Endothelial cell of umbilical vein (primary cell): Measurements from ENCODE around the gene DBR1. TPM values are rescaled to one million over a fixed set of nuclear protein-coding genes. Genes with fewer than 3 reads are reported as not detected.

Experiments used
- BruUV-seq: library from RNA; stranded (reverse); fragments of 400-500 nt; replicated peaks from 2 replicates; lab custom pipeline; 2021; lab: Mats Ljungman, UMichigan
- CTCF ChIA-PET: fragments of 300-600, 350-600 bp; sonication (Branson Sonifier 250); formaldehyde crosslinking; loops from one replicate; lab custom pipeline; 2021; ENCODE audit warnings: antibody characterized with exemption, inconsistent platforms; lab: Charles Lee
- POLR2A ChIA-PET: fragments of 300-600, 350-600 bp; sonication (Branson Sonifier 250); formaldehyde crosslinking; loops from one replicate; lab custom pipeline; 2021; ENCODE audit warnings: antibody characterized with exemption, inconsistent platforms; lab: Charles Lee
- DNase-seq: peaks from one replicate; pipeline ENCODE4 v3.0.0-alpha.2; 2011; ENCODE audit warnings: low read depth, low spot score
- FAIRE-seq: peaks from 2 replicates; lab custom pipeline; 2011; peaks lifted over from hg19 to GRCh38; lab: Jason Lieb, UNC
- H2AFZ ChIP-seq: 2 replicates; pipeline ENCODE4 v1.6.0; 2012; ENCODE audit warnings: low read depth, low read length, control low read depth, inconsistent platforms
- H3K27ac ChIP-seq: 2 replicates; pipeline ENCODE4 v1.5.1; 2011; ENCODE audit warnings: low read depth, mild to moderate bottlenecking, control low read depth, low read length, moderate library complexity; ENCODE audit not compliant: insufficient read depth
- H3K27me3 ChIP-seq, 2 experiments: 2 replicates each; pipeline versions ENCODE4 v1.6.0 to v1.6.1; 2011; ENCODE audit warnings: low read length in 2 of 2, mixed read lengths in 1 of 2; ENCODE audit not compliant: control insufficient read depth in 2 of 2, insufficient read depth in 2 of 2
- H3K36me3 ChIP-seq, 2 experiments: 2 replicates in 1 of 2; 3 replicates in 1 of 2; pipeline ENCODE4 v1.5.1; 2011; ENCODE audit warnings: low read length in 2 of 2, mild to moderate bottlenecking in 1 of 2, moderate library complexity in 1 of 2; ENCODE audit not compliant: control insufficient read depth in 2 of 2, insufficient read depth in 2 of 2; ENCODE audit errors: extremely low read depth in 1 of 2
- H3K4me1 ChIP-seq: 3 replicates; pipeline ENCODE4 v1.5.1; 2011; ENCODE audit warnings: mild to moderate bottlenecking, low read length; ENCODE audit not compliant: control insufficient read depth, insufficient read depth; ENCODE audit errors: extremely low read depth
- H3K4me2 ChIP-seq: 2 replicates; pipeline ENCODE4 v1.6.1; 2011; ENCODE audit warnings: low read length, control low read depth, mixed read lengths; ENCODE audit not compliant: insufficient read depth
- H3K4me3 ChIP-seq, 3 experiments: fragments of 200-600 bp in 1 of 3; sonication (generic), shearing (Covaris generic) in 1 of 3; replicated peaks in 1 of 3; 2 replicates each; pipeline ENCODE4 v1.5.1; 2011 to 2016; ENCODE audit warnings: control low read depth in 3 of 3, low read length in 3 of 3, mild to moderate bottlenecking in 2 of 3, inconsistent platforms in 1 of 3, low read depth in 1 of 3, moderate library complexity in 1 of 3; ENCODE audit not compliant: insufficient read depth in 1 of 3
- H3K79me2 ChIP-seq: 2 replicates; pipeline ENCODE4 v1.6.0; 2012; ENCODE audit warnings: low read length, inconsistent platforms; ENCODE audit not compliant: control insufficient read depth, insufficient read depth
- H3K9ac ChIP-seq: replicated peaks from 2 replicates; pipeline ENCODE3; 2011; ENCODE audit warnings: low read length, control low read depth; ENCODE audit not compliant: insufficient read depth; ENCODE audit errors: extremely low read depth
- H3K9me1 ChIP-seq: replicated peaks from 3 replicates; pipeline ENCODE4 v1.6.0; 2011; ENCODE audit warnings: mild to moderate bottlenecking, low read length; ENCODE audit not compliant: control insufficient read depth, insufficient read depth; ENCODE audit errors: extremely low read depth
- H3K9me3 ChIP-seq: replicated peaks from 2 replicates; pipeline ENCODE4 v1.5.1; 2012; ENCODE audit warnings: low read length, inconsistent platforms; ENCODE audit not compliant: control insufficient read depth, insufficient read depth
- H4K20me1 ChIP-seq: replicated peaks from 2 replicates; pipeline ENCODE3; 2011; ENCODE audit warnings: mild to moderate bottlenecking, low read length; ENCODE audit not compliant: control insufficient read depth, insufficient read depth; ENCODE audit errors: extremely low read depth
- FOS ChIP-seq: IDR thresholded peaks from 2 replicates; pipeline ENCODE4 v1.6.1; 2011; ENCODE audit warnings: mild to moderate bottlenecking, low read length, moderate library complexity, borderline replicate concordance; ENCODE audit not compliant: insufficient read depth
- GATA2 ChIP-seq: IDR thresholded peaks from 2 replicates; pipeline ENCODE4 v1.7.0; 2011; ENCODE audit warnings: low read depth, mild to moderate bottlenecking, moderate library complexity, mixed read lengths, low read length; ENCODE audit not compliant: insufficient read length, insufficient read depth
- dilution Hi-C: fragments of 300-500 bp; cut with MboI; formaldehyde crosslinking; loops from one replicate; pipeline ENCODE4 v1.15.0; 2019; ENCODE audit warnings: low sequenced_read_pairs; ENCODE audit not compliant: extremely low pct_ligation_motif_present
- intact Hi-C: fragments of 100-400 bp; cut with micrococcal nuclease; formaldehyde crosslinking; loops from one replicate; pipeline ENCODE4 v1.10.0; 2022
- polyA plus RNA-seq, 4 experiments: library from polyadenylated mRNA; depleted of rRNA in 3 of 4; stranded (reverse) in 3 of 4; unstranded in 1 of 4; fragments of >200 nt; gene quantifications; 2 replicates each; pipeline versions ENCODE4 v1.2.1 to v1.2.3, GENCODE V29; 2011 to 2012; ENCODE audit warnings: missing spikeins in 1 of 4
- total RNA-seq: library from RNA; stranded (reverse); gene quantifications from 2 replicates; pipeline ENCODE4 v1.2.3, GENCODE V29; 2021
- TF ChIP-seq, protein P1 (sequence below), 2 donors: IDR thresholded peaks; 1 replicate in 1 of 2; 2 replicates in 1 of 2; pipeline ENCODE4 v1.5.1; 2011; ENCODE audit warnings: low read length in 2 of 2, mild to moderate bottlenecking in 2 of 2, moderate library complexity in 2 of 2, control low read depth in 1 of 2, inconsistent platforms in 1 of 2, low read depth in 1 of 2; ENCODE audit not compliant: insufficient read depth in 1 of 2; ENCODE audit errors: extremely low read depth in 1 of 2

DBR1 gene
- total and polyA plus RNA-seq, 2 donors (not counting 3 experiments of a cell fraction or from before 2014, with no cell fraction given), result 10.3 to 17.8 TPM

DNA sequence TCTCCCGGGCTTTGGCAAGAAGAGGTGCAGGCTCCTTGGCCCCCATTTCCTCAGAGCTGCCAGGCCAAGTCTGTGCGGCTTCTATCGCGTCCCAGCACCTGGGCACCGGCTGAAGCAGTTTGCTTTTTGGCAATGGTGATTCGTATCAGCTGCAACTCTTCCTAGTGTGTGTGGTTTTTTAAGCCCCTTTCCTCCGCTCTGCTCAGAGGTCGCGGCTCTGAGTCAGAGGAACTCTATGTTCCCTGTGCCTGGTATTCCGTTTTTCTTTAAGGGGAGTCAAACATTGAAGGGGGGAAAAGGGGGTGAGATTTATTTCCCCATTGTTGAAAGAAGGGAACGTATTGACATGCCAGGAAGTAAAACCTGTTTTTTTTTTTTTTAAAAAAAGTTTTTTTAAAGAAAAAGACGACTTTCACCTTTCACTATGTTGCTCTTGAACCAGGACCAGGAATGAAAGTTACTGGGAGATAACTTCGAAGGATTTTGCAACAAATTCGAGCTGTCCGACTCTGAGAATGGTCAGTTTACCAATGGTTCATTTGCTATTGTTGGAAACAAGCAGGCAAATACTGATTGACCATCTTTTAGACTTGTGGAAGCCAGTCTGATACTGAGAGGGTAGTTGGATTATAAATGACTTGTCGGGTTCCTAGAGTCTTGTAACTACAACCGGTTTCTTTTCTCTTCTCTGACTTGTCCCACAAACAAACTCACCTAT, 13.5 kb upstream of the DBR1 start:
- intact Hi-C loops, result loop anchor here (10.0 kb wide), 1 partner anchor 737 kb away; no protein-coding TSS in a partner anchor
- Histone ChIP-seq H3K27ac (peak overlapping the region; percentile 93), H3K9ac (peak overlapping the region; percentile 96), H3K79me2 (peaks cover 51% of the 10 kb centered on the region), H2AFZ (peak overlapping the region; percentile 81), H3K36me3 (no peaks in the 10 kb centered on the region), H3K9me3 (no peaks in the 10 kb centered on the region), H3K4me2 (peak overlapping the region; percentile 95), H3K9me1 (no peaks in the 10 kb centered on the region), H4K20me1 (peaks cover 8% of the 10 kb centered on the region), H3K27me3 (no peaks in the 10 kb centered on the region), H3K4me1 (peaks cover 10% of the 10 kb centered on the region), H3K4me3 (peak overlapping the region; percentile 74 to 86 (median 81))
- peak; percentile 32 for TF ChIP-seq GATA2
- TF ChIP-seq, protein P1, sequence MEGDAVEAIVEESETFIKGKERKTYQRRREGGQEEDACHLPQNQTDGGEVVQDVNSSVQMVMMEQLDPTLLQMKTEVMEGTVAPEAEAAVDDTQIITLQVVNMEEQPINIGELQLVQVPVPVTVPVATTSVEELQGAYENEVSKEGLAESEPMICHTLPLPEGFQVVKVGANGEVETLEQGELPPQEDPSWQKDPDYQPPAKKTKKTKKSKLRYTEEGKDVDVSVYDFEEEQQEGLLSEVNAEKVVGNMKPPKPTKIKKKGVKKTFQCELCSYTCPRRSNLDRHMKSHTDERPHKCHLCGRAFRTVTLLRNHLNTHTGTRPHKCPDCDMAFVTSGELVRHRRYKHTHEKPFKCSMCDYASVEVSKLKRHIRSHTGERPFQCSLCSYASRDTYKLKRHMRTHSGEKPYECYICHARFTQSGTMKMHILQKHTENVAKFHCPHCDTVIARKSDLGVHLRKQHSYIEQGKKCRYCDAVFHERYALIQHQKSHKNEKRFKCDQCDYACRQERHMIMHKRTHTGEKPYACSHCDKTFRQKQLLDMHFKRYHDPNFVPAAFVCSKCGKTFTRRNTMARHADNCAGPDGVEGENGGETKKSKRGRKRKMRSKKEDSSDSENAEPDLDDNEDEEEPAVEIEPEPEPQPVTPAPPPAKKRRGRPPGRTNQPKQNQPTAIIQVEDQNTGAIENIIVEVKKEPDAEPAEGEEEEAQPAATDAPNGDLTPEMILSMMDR (IDR thresholded peaks at IDR 0.05; ENCODE audit: extremely low read depth in 1 of 2, insufficient read depth in 1 of 2, low read depth in 1 of 2, low read length in 2 of 2), result no peak
- TF ChIP-seq FOS, result peak; percentile 51
- FAIRE-seq (peak; percentile 76), DNase-seq (peak; percentile 73)
- ChIA-PET POLR2A (interaction anchor here (1.5 kb wide), 1 partner anchor 13 kb away, joined by 8 read pairs; the partner anchor contains the start of gene DBR1), CTCF (interaction anchor here (0.8 to 3.4 kb wide), 2 partner anchors 14 to 43 kb away, joined by 3 to 17 read pairs; partner anchors contain the start of gene DBR1)
- dilution Hi-C loops, result no loop called here
- TSS peak; percentile 33 for BruUV-seq
